ENCODE results near the gene ETS1.

DNA sequence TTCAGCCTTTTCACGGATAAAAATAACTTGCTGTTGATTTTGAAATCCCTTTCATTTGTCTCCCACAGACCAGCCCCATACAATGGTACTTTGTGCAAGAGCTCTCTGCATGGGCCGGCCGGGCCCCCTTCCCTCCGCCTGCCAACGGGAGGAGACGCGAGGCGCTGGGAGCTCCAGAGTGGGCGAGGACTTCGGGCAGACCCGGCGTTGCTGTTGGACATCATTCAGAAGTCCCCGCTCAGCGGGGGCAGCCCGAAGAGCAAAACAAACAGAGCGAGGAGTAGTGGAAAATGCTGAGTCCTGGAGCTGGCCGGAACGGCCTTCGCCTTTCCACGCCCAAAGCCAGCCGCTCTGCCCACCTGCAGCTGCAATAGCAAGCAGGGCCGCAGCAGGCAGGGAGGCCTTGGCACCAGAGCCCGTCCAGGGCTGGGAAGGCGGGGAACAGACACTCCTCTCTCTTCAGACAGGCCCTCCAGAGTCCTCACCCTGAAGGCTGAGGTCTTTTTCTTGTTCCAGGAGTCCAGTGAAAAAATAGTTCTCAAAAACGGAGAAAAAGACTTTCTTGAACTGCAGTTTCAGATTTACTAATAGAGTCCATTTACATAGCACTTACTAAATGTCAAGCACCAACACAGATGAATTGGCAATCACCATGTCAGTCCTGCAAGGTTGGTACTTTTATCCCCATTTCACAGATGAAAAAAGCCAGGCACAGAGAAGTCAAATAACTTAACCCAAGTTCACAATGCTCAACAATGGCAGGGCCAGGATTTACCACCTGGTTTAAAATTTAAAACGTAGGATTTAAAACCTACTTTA is 135.5 kb downstream of the ETS1 start:
- no peak for TF ChIP-seq CTCF (IDR thresholded peaks at IDR 0.05; ENCODE audit: poor library complexity, severe bottlenecking)
- no peak for TF ChIP-seq RAD21 (conservative IDR thresholded peaks at IDR 0.05)
- no peak for TF ChIP-seq EP300 (conservative IDR thresholded peaks at IDR 0.05; ENCODE audit: poor library complexity, severe bottlenecking)
- TF ChIP-seq, protein P1, sequence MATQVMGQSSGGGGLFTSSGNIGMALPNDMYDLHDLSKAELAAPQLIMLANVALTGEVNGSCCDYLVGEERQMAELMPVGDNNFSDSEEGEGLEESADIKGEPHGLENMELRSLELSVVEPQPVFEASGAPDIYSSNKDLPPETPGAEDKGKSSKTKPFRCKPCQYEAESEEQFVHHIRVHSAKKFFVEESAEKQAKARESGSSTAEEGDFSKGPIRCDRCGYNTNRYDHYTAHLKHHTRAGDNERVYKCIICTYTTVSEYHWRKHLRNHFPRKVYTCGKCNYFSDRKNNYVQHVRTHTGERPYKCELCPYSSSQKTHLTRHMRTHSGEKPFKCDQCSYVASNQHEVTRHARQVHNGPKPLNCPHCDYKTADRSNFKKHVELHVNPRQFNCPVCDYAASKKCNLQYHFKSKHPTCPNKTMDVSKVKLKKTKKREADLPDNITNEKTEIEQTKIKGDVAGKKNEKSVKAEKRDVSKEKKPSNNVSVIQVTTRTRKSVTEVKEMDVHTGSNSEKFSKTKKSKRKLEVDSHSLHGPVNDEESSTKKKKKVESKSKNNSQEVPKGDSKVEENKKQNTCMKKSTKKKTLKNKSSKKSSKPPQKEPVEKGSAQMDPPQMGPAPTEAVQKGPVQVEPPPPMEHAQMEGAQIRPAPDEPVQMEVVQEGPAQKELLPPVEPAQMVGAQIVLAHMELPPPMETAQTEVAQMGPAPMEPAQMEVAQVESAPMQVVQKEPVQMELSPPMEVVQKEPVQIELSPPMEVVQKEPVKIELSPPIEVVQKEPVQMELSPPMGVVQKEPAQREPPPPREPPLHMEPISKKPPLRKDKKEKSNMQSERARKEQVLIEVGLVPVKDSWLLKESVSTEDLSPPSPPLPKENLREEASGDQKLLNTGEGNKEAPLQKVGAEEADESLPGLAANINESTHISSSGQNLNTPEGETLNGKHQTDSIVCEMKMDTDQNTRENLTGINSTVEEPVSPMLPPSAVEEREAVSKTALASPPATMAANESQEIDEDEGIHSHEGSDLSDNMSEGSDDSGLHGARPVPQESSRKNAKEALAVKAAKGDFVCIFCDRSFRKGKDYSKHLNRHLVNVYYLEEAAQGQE (IDR thresholded peaks at IDR 0.05; ENCODE audit: borderline replicate concordance), result no peak
- TF ChIP-seq EZH2 (IDR thresholded peaks at IDR 0.05; ENCODE audit: borderline replicate concordance, insufficient read depth, low read length, poor library complexity, severe bottlenecking), result no peak
- no peak for TF ChIP-seq POLR2AphosphoS5 (IDR thresholded peaks at IDR 0.05)
- no peak for TF ChIP-seq MXI1 (conservative IDR thresholded peaks at IDR 0.05; ENCODE audit: poor library complexity, severe bottlenecking)
- no peak for TF ChIP-seq TAF1 (IDR thresholded peaks at IDR 0.05; ENCODE audit: low read depth)
